MCF 10A (cell line): ENCODE measurements around the gene TMEM150B. TPM values are rescaled to one million over a fixed set of nuclear protein-coding genes. Genes with fewer than 3 reads are reported as not detected.

Experiments
- BruUV-seq: library from RNA; stranded (reverse); fragments of 400-500 nt; replicated peaks from 2 replicates; lab custom pipeline; 2021; lab: Mats Ljungman, UMichigan
- CTCF ChIA-PET: fragments of 300-600 bp; sonication (Branson Sonifier 250); formaldehyde crosslinking; extraction: SDS; loops from one replicate; lab custom pipeline; 2021; ENCODE audit warnings: antibody characterized with exemption, inconsistent platforms; lab: Yijun Ruan, JAX
- POLR2A ChIA-PET: fragments of 300-600, 350-650 bp; sonication (Branson Sonifier 250); formaldehyde crosslinking; extraction: SDS; loops from one replicate; lab custom pipeline; 2020; ENCODE audit warnings: antibody characterized with exemption, inconsistent platforms; lab: Yijun Ruan, JAX
- DNase-seq: peaks from one replicate; pipeline ENCODE4 v3.0.0-alpha.2; 2018; ENCODE audit not compliant: unreplicated experiment
- H3K27ac Mint-ChIP-seq: one replicate; pipeline ENCODE4 v1.8.0; 2022; ENCODE audit warnings: mild to moderate bottlenecking, low read depth, mixed read lengths; ENCODE audit not compliant: unreplicated experiment
- H3K27me3 Mint-ChIP-seq: one replicate; pipeline ENCODE4 v1.8.0; 2022; ENCODE audit warnings: mixed read lengths; ENCODE audit not compliant: insufficient read depth, unreplicated experiment
- H3K36me3 Mint-ChIP-seq: one replicate; pipeline ENCODE4 v1.8.0; 2022; ENCODE audit warnings: mild to moderate bottlenecking, moderate library complexity, mixed read lengths; ENCODE audit not compliant: insufficient read depth, unreplicated experiment
- H3K4me1 Mint-ChIP-seq: one replicate; pipeline ENCODE4 v1.8.0; 2022; ENCODE audit warnings: mixed read lengths; ENCODE audit not compliant: insufficient read depth, unreplicated experiment
- H3K4me3 Mint-ChIP-seq: one replicate; pipeline ENCODE4 v1.8.0; 2022; ENCODE audit warnings: mild to moderate bottlenecking, moderate library complexity, mixed read lengths; ENCODE audit not compliant: unreplicated experiment
- H3K9me3 Mint-ChIP-seq: one replicate; pipeline ENCODE4 v1.8.0; 2022; ENCODE audit warnings: mixed read lengths; ENCODE audit not compliant: unreplicated experiment
- intact Hi-C: fragments of 100-400 bp; cut with micrococcal nuclease; formaldehyde crosslinking; loops from 2 replicates; pipeline ENCODE4 v1.14.1; 2022
- total RNA-seq: library from RNA; stranded (reverse); gene quantifications from 2 replicates; pipeline ENCODE4 v1.2.3, GENCODE V29; 2022
- TF ChIP-seq, protein P1 (sequence below): fragments of 200-600 bp; IDR thresholded peaks from one replicate; pipeline ENCODE4 v1.8.0; 2022; ENCODE audit warnings: antibody characterized with exemption, mild to moderate bottlenecking; ENCODE audit not compliant: unreplicated experiment

Gene TMEM150B
- total RNA-seq, 1 experiment from 2014 or later, result not detected

DNA sequence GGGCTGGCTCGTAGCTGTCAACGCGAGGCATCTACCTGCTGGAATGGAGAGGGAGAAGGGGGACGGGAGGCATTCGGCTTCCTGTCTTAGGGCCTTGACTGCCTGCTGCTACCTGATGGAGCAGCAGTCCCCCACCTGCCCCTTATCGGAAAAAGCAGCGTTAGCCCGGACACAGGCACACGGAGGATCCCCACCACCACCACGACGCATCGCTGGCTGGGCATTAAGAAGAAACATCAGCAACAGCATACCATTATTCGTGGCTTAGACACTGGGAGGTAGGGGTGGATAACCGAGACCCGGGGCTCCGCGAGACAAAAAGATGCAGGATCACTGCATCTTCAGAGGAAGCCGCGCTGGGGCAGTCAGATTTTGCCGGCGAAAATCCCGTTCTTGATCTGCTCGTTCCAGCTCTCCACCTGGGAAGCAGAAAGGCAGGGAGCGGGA, 28.2 kb upstream of the TMEM150B start:
- no peak overlapping the region for H3K27ac Mint-ChIP-seq
- ChIA-PET POLR2A (interaction anchor here (1.0 kb wide), 1 partner anchor 51 kb away, joined by 3 read pairs; no protein-coding TSS in a partner anchor), CTCF (interaction anchor here (0.6 to 2.2 kb wide), 3 partner anchors 15 to 52 kb away, joined by 3 to 9 read pairs (median 3); no protein-coding TSS in a partner anchor)
- H3K4me3 Mint-ChIP-seq, result peak overlapping the region; percentile 70
- peaks cover 19% of the 10 kb centered on the region for H3K4me1 Mint-ChIP-seq
- intact Hi-C loops, result loop anchor here (2.0 kb wide), 1 partner anchor 15 kb away; the partner anchor contains the start of gene KMT5C
- no TSS peak for BruUV-seq
- no peaks in the 10 kb centered on the region for H3K36me3 Mint-ChIP-seq
- no peak for DNase-seq
- TF ChIP-seq, protein P1, sequence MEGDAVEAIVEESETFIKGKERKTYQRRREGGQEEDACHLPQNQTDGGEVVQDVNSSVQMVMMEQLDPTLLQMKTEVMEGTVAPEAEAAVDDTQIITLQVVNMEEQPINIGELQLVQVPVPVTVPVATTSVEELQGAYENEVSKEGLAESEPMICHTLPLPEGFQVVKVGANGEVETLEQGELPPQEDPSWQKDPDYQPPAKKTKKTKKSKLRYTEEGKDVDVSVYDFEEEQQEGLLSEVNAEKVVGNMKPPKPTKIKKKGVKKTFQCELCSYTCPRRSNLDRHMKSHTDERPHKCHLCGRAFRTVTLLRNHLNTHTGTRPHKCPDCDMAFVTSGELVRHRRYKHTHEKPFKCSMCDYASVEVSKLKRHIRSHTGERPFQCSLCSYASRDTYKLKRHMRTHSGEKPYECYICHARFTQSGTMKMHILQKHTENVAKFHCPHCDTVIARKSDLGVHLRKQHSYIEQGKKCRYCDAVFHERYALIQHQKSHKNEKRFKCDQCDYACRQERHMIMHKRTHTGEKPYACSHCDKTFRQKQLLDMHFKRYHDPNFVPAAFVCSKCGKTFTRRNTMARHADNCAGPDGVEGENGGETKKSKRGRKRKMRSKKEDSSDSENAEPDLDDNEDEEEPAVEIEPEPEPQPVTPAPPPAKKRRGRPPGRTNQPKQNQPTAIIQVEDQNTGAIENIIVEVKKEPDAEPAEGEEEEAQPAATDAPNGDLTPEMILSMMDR, result no peak
- peaks cover 13% of the 10 kb centered on the region for H3K27me3 Mint-ChIP-seq
- H3K9me3 Mint-ChIP-seq, result no peaks in the 10 kb centered on the region

DNA sequence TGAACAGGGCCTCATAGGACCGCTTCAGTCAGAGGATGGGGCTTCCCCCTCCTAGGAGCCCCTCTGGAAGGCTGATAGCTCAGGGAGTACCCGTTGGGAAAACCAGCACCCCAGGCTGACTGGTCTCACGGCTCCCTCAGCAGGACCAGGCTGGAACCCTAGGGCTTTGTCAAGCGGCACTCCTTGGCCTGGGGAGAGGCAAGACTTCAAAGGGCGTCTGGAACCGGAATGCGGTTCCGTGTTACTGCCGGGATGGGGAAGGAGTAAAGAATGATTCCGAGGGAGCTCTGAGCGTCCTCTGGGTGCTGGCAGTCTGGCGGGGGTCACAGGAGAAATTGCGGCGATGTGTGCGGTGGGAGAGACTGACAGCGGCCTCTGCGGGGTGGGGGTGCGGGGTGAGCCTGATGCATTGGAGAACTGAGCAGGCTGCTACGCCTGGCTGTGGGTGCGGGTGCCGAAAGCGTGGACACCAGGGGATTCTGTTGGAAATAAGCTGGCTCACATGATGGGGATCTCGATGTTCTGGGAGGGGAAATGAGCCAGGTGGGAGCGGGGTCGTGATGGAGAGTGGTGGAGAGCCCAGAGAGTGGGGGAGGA, 27.5 kb upstream of the TMEM150B start:
- Mint-ChIP-seq H3K36me3 (peaks cover 7% of the 10 kb centered on the region), H3K27me3 (peaks cover 11% of the 10 kb centered on the region), H3K27ac (no peak overlapping the region), H3K4me3 (peak overlapping the region; percentile 70), H3K9me3 (no peaks in the 10 kb centered on the region), H3K4me1 (peaks cover 19% of the 10 kb centered on the region)
- TF ChIP-seq, protein P1, result no peak
- CTCF ChIA-PET, result interaction anchor here (0.6 to 2.2 kb wide), 4 partner anchors 14 to 60 kb away, joined by 3 to 9 read pairs (median 5); no protein-coding TSS in a partner anchor
- POLR2A ChIA-PET, result interaction anchor here (0.5 to 1.2 kb wide), 4 partner anchors 14 to 853 kb away, joined by 3 to 7 read pairs (median 3); partner anchors contain the start of genes KMT5C and NAT14
- no peak for DNase-seq
- no TSS peak for BruUV-seq
- intact Hi-C loops, result loop anchor here (2.0 kb wide), 1 partner anchor 14 kb away; the partner anchor contains the start of gene KMT5C

DNA sequence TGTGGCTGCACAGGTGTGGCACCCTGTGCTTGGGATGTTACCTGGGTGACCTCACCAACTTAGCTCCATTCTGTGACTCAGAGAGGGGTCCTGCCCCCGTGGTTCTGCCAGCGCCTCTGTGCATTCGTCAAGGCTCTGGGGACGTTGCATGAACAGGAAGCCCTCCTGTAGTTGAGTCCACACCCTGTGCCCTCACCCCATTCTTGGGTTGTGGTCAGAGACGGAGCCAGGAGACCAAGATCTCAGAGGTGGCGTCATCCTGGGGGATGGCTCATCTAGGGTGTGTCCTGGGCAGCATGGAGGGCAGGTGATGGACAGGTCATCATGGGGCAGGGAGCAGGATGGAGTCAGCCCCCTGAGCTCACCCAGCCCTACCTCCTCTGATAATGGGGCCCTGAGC, 26.9 kb upstream of the TMEM150B start:
- Mint-ChIP-seq H3K36me3 (peaks cover 9% of the 10 kb centered on the region), H3K27ac (no peak overlapping the region), H3K27me3 (peaks cover 5% of the 10 kb centered on the region), H3K4me3 (no peak overlapping the region), H3K4me1 (peaks cover 19% of the 10 kb centered on the region), H3K9me3 (no peaks in the 10 kb centered on the region)
- no TSS peak for BruUV-seq
- TF ChIP-seq, protein P1, result no peak
- CTCF ChIA-PET, result interaction anchor here (0.7 to 2.2 kb wide), 3 partner anchors 14 to 60 kb away, joined by 4 to 9 read pairs (median 6); no protein-coding TSS in a partner anchor
- intact Hi-C loops, result loop anchor here (2.0 kb wide), 1 partner anchor 13 kb away; the partner anchor contains the start of gene KMT5C
- POLR2A ChIA-PET, result interaction anchor here (0.6 to 1.2 kb wide), 4 partner anchors 13 to 133 kb away, joined by 3 to 7 read pairs (median 3); partner anchors contain the start of genes IL11, KMT5C and NAT14
- DNase-seq, result peak; percentile 68
